Ammon's horn (tissue), 1 donor: Measurements from ENCODE around the gene CYP46A1.

Source experiments
- DNase-seq: peaks from one replicate; pipeline ENCODE4 v3.0.0-alpha.2; 2016; ENCODE audit warnings: low spot score

The CYP46A1 gene

GRCh38 chr14:99715266-99716000 is 31.3 kb downstream of the CYP46A1 start:
- no peak for DNase-seq

DNA sequence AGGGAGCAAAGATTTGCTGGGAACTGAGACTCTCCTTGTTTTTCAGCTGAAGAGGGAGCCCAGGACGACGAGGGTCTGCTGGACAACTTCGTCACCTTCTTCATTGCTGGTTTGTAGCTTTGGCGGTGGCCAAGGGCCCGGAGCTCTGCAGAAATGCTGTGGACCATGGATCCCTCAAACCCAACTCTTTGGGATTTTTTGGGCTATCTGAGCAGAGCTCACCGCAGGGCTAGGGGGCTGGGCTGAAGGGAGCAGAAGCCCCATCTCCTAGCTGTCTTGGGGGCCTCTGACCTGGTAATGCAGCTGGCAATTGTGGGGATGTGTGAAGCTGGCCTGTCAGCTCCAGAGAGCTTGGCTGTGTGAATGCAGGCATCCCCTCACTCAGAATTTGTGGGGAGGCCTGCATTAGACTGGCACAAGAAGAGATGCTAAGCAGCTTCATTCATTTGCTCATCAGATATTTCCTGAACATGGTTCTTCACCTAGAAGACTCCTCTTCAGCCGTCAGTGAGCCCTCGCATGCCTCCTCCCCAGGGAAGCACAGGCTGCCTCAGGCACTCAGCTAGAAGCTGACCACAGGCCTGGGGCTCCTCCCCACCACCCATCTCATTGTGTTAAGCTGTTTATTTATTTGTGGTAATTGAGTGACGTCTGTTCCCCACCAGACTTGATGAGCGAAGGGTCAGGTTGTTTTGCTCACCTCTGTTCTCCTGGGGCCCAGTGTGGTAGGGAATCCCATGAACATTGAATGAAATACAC is 32.2 kb downstream of the CYP46A1 start:
- no peak for DNase-seq

DNA sequence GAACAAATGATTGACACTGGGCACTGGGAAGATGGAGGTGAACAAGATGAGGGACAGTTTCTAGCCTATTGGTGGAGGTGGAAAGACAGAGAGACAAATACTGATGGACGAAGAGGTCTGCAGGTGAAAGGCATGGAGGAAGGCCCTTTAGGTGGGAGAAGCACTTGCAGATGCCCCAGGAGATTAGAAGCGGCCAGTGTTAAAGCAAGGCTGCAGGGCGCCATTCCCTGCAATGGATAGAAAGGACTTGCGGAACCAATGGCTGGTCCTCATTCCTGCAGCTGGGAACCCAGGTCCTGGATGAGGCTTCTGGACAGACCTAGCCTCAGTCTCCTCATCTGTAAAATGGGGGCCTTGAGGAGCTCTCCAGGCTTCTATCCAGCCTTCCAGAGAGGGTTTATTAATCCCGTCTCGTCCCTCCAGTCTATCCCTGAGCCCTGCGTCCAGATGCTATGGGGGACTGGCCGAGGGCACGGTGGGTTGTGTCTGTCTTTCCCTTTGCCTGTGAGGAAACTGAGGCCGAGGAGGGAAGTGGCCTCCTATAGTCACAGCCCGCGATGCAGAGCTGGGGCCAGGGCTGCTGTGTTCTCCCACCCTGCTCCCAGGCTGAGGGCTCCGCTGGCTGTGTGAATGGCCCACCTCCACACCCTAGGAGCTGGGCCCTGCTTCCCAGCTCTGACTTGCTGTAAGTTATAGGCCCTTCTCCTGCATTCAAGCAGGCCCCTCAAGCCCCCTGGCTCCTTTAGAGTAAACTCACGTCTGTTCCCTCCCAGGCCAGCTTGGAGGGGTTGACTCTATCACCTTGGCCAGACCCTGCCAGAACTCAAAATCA is 33.0 kb downstream of the CYP46A1 start:
- no peak for DNase-seq

GRCh38 chr14:99717682-99718013 is 33.5 kb downstream of the CYP46A1 start:
- no peak for DNase-seq

- no peak for DNase-seq
These were observed 34.1 kb downstream of the CYP46A1 start for GRCh38 chr14:99718031-99718810.

GRCh38 chr14:99718811-99719192 is 34.7 kb downstream of the CYP46A1 start:
- DNase-seq = no peak

DNA sequence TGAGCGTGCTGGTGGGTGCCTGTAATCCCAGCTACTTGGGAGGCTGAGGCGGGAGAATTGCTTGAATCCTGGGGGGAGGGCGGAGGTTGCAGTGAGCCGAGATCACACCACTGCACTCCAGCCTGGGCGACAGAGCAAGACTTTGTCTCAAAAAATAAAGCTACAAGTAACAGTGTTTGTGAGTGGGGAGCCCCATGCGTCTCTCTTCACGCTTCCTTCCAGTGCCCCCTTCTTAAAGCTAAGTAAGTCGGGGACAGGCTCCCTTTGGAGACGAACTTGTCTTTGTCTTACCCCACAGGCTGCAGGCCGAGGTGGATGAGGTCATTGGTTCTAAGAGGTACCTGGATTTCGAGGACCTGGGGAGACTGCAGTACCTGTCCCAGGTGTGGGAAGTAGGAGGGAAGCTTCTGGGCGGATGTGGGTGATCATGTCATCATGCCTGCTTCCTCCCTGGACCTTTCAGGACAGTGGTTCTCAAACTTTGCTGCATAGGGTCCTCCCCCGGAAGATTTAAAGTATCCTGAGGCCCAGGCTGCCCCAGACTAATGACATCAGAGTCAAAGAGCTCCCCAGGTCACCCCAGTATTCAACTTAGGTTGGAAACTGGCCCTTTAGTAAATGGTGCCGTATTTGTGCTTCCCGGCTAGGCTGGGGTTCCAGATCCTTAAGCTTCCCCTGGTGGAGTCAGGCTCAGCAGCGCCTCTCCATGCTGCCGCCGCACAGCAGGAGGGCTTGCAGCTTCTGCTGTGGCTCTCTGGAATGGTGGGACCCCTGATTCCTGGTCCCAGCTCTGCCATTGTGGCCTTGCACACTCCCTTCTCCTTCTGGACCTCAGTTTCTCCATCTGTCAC is 37.1 kb downstream of the CYP46A1 start:
- no peak for DNase-seq

DNA sequence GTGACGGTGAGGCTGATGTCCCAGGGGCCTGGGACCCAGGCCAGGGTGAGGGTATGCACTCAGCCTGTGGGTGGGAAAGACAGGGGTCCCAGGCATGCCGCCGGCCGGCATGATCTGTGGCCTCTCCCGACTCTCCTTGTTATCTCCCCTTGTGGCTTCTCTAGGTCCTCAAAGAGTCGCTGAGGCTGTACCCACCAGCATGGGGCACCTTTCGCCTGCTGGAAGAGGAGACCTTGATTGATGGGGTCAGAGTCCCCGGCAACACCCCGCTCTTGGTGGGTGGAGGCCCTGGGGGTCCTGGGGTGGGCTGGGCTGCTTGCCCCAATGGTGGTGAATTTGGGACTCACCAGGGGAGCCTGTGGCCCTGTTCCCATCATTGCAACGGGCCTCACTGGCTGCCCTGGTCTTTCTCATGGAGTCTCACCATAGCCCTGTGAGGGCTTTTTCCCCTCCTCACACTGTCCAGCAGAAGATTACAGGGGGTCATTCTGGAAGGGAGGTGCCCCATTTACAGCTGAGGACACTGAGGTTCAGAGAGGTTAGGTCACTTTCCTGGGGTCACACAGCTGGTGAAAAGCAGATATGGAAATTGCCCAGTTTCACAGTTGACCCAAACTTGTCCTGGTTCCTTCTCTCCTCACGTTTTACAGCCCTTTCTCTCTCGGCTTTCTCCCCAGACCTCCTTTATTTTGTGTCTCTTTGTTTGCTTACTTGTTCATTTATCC is 37.9 kb downstream of the CYP46A1 start:
- DNase-seq = no peak

DNA sequence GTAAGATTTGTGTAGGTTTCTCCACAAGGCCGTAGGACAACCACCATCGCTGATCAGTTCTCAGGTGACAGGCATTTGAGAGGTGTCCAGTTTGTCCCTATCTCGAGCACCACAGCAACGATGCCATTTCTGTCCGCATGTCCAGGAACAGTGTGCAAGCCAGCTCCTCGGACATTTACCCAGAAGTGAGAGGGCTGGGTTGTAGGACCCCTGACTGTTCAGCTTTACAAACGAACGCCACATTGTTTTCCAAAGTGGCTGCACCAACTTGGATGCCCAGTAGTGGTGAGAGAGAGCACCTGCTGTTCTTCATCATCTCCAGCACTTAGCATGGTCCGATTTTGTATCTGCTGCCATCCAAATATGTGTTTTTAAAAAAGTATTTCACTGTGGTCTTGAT is 38.6 kb downstream of the CYP46A1 start:
- DNase-seq = no peak

DNA sequence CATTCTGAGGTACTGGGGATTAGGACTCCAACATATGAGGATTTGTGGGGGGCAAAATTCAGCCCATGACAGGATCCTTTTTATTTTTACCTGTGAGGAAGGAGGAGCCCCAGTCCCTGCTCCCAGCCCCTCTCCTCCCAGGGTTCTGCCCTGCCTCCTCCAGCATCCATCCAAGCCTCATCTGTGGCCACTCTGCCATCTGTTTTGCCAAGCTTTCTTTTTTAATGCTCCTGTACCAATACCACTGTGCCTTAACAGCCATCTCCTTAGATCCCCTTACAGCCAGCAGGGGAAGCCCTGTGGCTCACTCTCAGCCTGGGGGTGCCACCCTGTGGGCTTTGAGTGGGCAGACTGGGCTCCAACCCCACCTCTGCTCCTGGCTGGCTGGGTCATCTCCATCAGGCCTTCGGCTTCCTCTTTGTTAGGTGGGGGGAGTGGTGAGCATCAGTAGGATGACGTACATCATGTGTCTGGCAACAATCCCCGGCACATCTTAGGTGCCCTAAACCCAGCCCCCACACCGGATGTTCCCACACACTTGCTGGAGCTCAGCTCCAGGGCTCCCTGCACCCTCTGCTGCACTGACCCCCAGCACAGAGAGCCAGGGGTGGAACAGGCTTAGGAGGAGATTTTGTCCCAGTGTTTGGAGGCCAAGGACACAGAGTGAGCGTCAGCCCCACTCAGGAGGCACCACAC is 40.2 kb downstream of the CYP46A1 start:
- DNase-seq = no peak

DNA sequence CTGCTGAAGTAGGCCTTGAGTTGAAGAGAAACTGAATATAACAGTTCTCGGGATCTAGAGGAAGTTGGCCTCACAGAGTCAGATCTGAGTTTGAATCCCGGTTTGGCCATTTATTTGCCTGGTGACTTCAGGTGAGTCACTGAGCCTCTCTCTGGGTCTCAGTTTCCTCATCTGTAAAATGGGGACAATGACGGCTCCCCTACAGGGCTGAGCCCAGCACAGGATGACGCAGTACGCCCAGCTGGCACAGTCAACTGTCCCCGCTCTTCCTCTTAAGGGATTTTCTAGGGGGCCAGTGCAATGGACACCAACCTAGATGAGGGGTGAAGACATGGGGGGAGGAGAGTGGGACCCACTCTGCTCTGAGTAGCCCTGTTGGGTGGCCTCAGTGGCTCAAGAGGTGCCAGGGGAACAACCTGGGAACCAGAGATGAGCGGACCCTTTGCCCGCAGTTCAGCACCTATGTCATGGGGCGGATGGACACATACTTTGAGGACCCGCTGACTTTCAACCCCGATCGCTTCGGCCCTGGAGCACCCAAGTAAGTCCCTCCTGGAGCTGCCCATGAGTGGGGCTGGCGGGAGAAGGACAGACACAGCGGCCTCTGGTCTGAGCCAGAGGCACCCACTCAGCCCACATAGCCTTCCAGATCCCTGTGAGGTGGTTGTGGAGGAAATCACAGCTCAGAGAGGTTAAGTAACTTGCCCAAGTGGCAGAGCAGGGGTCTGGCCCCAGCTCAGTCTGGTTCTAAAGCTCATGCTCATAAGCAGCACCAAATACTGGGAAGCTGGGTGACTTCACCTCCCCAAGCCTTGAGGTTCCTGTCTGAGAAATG is 41.1 kb downstream of the CYP46A1 start:
- no peak for DNase-seq

- no peak for DNase-seq
These were observed 41.9 kb downstream of the CYP46A1 start for GRCh38 chr14:99725774-99726537.

- no peak for DNase-seq
These were observed 42.5 kb downstream of the CYP46A1 start for GRCh38 chr14:99726538-99727095.

- no peak for DNase-seq
These were observed 43.2 kb downstream of the CYP46A1 start for GRCh38 chr14:99727096-99727870.

GRCh38 chr14:99728231-99728920 is 44.3 kb downstream of the CYP46A1 start:
- DNase-seq = no peak

DNA sequence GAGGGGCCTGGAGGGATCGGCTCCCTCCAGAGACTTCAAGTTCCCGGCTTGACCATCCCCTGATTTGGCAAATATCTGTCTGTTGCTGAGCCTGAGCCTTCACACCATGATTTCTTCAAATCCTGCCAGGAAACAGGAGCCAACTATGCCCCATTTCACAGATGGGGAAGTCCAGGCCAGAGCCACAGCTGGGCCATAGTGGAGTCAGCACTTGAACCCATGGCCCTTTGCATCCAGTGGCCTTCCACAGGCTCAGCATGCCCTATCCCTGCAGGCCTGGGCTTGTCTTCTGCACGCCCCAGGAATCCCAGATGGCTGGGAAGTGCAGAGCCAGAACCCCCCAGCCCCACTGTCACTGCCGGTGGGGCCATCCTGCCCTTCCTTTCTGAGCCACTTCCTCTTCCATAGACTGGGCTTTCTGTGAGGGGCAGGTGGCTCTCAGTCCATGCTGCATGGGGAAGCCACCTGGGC is 44.9 kb downstream of the CYP46A1 start:
- DNase-seq = no peak
